ENCODE results near the gene THBS4. TPM values are rescaled to one million over a fixed set of nuclear protein-coding genes. Genes with fewer than 3 reads are reported as not detected.

THBS4 gene
- total RNA-seq, 2 donors from 2014 or later: 58.2 to 80.2 TPM

Other genes with a start within 250 kb of the THBS4 start
- 10 to 100 TPM; 16.0 to 19.2 TPM for gene MTX3, start 44.1 kb upstream of the THBS4 start, total RNA-seq
- gene SERINC5, start 220.7 kb downstream of the THBS4 start, total RNA-seq: 10 to 100 TPM; 13.5 to 14.7 TPM

Measured in posterior vena cava (tissue), 2 donors.